NCI-H2171 treated with DMSO at 0.1 percent for 48 hours (cell line): ENCODE measurements around the gene LATS2.

Source experiments
- DNase-seq: peaks from one replicate; lab custom pipeline; 2025; lab: John Stamatoyannopoulos, UW

LATS2 gene

DNA sequence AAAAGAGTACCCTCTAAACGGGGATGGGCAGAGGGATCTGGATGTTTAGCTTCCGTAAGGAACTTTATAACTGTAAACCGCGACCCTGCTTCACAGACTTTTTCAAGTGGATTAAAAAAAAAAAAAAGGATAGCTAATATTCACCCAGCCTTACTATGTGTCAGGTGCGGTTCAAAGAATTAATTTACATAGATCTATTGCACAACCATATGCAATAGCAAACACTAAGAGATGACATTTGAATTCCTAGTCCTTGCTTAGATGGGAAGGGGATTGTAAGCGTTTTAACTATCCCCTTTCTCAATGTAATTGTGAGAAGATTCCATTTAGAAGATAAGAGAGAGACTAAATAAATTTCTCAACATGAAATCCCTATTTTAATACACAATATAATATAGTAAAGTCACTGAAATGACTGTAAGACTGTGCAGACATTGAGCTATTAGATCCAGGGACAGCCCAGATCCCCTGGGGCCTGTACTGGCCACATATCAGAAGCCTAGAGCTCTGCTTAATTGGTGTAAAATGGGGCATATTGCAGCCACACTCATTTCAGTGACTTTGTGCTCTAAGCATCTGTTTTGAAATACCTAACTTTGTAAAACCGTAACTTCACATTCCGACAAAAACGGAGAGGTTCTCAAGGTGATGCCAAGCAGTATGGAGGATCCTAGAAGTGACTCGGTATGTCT lies 13.6 kb downstream of the LATS2 start:
- peak; percentile 1 for DNase-seq

DNA sequence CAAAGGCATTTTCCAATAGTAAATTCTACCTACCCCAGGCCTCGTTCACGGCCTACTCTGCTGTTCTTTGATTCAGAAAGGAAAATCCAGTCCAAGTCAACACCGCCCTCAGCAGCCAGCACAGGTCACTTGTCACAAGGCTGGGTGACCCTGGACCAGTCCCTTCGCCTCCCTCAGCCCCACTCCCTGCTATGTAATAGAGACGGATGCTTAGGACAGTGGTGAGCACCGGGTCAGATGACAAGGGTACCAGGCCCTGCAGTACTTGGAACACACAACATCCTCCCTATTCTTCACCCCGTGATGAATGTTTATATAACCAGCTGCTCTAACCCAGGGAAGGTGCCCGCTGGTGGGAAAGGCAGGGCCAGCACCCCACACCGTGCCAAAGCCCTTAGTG lies 14.3 kb downstream of the LATS2 start:
- no peak for DNase-seq

- DNase-seq = no peak
These were observed 15.2 kb downstream of the LATS2 start for GRCh38 chr13:21046203-21046602.

- DNase-seq = no peak
These were observed 16.3 kb downstream of the LATS2 start for GRCh38 chr13:21045100-21045499.

DNA sequence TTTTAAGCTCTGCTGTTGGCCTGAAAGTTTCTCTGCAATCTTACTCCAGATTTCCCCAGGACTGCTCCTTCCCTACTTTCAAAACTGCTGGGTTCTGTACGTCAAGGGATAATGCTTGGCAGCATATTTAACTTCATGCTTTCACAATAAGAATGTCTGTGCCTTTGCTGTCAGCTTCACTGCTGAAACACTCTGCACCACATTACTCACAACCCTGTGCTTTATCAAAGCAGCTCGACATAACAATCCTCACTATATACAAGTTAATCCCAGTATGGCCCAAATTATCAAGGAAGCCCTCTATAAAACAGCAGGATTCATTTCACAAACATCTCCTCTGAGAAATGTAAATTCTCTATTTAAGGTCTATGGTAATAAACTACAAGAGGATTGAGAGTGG lies 17.5 kb downstream of the LATS2 start:
- no peak for DNase-seq

DNA sequence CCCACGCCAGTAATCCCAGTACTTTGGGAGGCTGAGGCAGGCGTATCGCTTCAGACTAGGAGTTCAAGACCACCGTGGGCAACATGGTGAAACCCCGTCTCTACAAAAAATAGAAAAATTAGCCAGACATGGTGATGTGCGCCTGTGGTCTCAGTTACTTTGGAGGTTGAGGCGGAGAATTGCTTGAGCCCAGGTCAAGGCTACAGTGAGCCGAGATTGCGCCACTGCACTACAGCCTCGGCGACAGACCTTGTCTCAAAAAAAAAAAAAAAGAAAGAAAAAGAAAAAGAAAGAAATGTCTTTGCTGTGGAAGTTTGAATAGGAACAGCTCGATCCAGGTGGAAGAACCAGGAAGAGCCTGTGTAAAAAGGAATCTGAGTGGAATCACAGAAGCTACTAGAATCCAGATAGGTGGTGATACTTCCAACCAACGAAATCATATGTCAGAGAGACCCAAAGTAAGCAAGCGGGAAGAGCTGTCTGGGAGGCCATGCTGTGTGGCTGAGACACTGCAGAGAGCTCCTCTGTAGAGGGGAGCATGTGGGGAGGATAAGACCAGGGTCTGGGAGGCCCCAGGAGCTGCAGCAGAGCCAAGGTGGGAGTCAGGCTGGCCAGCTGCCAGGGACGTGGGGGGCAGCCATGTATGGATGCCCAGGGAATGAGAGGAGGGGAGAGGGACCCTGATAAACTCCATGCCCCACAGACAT lies 21.1 kb downstream of the LATS2 start:
- no peak for DNase-seq

GRCh38 chr13:21039097-21039800 lies 22.1 kb downstream of the LATS2 start:
- DNase-seq = no peak

- DNase-seq = no peak
These were observed 23.7 kb downstream of the LATS2 start for GRCh38 chr13:21037656-21038055.

- no peak for DNase-seq
These were observed 25.9 kb downstream of the LATS2 start for GRCh38 chr13:21035498-21035897.

DNA sequence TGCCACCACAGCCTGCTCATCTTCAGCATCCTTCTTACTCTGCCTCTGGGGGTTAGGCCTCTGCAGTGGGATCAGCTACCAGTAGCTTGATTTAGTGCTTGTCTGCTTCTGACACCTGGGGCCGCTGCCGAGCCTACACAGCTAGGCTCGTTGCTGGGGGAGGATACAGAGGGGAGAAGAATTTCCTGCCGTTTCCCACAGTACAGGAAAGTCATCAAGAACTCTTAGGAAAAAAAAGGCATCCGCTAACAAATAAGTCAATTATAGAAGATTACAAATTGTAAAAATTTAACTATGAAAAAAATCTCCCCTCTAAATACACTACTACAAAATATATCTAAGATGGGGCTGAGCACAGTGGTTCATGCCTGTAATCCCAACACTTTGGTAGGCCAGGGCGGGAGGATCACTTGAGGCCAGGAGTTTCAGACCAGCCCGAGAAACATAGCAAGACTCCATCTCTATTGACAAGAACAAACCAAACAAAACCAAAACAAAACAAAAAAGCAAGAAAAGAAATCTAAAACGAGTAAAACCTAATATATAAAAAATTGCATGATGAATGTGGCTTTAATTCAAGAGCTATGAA lies 26.7 kb downstream of the LATS2 start:
- no peak for DNase-seq

DNA sequence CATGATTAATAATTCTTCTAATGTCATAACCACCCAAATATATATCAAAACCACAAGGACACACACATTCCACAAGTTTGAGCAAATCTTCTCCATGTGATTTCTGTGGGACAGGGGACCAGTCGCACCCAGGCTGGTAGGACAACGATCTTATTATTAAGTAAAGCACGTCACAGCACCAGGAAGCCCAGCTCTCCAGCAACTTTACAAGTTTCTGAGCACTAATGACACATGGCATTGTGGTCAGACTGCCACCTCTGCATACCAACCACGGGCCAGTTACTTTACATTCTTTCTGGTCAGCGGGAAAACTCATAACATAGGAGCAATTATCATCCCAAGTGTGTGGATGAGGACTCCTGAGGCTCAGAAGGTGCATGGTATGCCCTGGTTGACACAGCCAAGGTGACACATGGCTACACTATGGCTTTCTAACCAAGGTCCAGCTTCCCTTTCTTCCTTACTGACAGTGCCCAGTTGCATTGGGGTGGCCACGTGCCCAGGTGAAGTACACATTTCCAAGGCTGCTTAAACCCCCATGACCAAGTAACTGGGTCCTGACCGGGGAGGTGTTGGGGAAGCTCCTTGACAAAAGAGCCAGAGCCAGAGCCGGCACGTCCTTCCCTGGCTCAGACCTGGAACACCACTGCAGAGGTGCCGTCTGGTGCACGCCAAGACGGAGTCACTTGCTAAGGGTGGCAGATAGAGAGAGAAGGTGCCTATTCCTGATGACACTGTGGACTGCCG lies 27.4 kb downstream of the LATS2 start:
- DNase-seq = no peak

DNA sequence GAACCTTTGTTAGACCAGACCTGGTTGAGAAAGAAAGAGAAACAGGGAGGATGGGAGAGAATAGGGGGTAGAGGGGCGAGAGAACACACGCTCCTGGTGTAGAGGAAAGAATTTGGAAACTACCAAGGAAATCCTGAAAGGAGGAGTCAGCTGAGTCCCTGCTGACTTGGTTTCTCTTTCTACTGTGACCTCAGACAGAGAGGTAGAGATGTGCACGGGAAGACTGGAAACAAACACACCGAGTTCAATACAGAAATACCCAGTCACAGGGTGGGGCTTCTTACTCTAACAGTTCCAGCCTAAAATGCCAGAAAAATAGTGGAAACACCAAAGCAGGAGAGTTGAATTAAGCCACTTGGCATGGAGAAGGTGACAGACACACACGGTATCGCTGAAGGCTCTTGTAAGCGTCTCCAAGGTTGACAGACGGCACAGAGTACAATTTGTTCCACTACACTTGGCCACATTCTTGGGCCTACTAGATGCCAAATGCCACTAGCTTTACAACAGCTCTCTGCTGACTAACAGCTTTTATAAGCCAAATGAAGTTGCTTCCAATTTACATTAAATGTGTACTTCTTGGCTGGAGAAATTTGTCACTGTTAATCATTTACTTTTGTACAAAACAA lies 28.1 kb downstream of the LATS2 start:
- DNase-seq = no peak

GRCh38 chr13:21032656-21033055 lies 28.7 kb downstream of the LATS2 start:
- no peak for DNase-seq

- no peak for DNase-seq
These were observed 29.7 kb downstream of the LATS2 start for GRCh38 chr13:21031594-21032275.

DNA sequence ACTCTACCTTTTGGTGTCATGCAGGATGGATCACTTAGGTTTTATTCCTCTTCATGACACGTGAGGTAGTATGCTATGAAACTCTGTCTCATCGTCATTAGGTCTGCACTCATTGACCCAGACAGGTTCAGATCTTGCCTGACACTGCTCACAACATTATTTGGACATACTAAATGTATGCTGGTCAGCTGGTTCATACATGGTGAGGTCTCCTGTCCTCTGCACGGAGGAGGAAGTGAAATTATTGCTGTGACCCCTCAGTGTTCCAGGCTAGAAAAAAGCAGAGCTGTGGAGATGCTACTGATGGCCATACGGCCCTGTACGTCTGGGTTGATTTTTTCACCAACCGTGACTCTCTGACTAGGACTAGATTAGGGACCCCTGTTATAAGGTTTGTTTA lies 35.8 kb downstream of the LATS2 start:
- DNase-seq = no peak

GRCh38 chr13:21022056-21022979 lies 39.1 kb downstream of the LATS2 start:
- no peak for DNase-seq

DNA sequence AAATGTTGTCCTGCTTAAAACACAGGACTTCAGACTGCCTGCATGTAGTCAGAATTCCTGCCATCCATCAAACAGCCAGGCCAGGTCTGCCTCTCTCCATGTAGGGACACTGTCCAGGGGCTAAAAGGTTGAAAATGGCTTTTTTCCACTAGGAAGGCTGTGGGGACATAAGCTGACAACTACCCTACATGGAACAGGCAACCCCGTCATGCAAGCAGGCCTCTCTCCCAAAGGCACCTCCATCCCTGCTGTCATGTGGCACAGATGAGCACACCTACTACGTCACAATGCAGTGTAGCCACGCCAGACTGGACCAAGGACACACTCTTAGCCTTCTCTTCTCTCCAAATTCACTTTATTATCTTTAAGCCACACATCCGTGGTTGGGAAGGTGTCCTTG lies 40.8 kb downstream of the LATS2 start:
- no peak for DNase-seq

DNA sequence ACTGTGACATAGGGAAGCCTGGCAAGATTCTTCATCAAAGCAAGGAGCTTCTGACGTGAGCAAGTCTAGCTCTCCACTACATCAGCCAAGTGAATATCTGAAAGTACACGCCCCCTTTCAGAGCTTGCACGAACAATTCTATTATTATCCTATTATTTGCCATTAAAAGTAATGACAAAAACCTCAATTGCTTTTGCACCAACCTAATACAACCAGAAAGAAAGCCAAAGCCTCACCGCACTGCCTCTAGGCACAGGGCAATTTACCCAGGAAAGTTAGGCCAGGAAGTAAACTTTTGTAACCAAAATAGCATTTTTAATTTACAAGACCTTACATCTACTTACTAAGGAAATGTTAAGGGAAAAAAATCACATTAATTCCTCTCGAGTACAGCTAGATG lies 41.2 kb downstream of the LATS2 start:
- DNase-seq = no peak

GRCh38 chr13:21018220-21018619 lies 43.2 kb downstream of the LATS2 start:
- no peak for DNase-seq

DNA sequence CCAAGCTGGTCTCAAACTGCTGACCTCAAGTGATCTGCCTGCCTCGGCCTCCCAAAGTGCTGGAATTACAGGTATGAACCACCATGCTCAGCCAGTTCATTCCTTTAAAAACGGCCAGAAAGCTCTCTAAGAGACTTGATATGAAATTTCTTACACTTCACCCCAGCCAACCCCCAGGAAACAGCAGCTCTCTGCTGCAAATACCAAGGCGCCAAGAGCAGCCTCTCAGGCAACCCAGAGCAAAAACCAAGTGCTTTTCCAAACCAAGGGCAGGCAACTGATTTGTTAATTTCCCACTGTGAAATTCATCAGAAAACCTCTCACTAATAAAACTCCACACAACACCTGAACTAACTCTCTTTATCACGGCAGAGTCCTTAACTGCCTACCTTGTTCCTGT lies 44.9 kb downstream of the LATS2 start:
- no peak for DNase-seq
